GM23248 (cell line): Measurements from ENCODE around the gene SGK1.

Experiments used
- EZH2 ChIP-seq: fragments of 200-600 bp; sonication (generic); IDR thresholded peaks from 2 replicates; pipeline ENCODE4 v1.6.1; 2018; ENCODE audit warnings: antibody characterized with exemption, mild to moderate bottlenecking; ENCODE audit not compliant: insufficient read depth, poor library complexity, severe bottlenecking
- EZH2phosphoT487 ChIP-seq: fragments of 200-600 bp; sonication (generic); IDR thresholded peaks from 2 replicates; pipeline ENCODE4 v1.6.1; 2018; ENCODE audit warnings: antibody characterized with exemption, moderate library complexity, mild to moderate bottlenecking, low read depth; ENCODE audit not compliant: insufficient read depth

- no peak for TF ChIP-seq EZH2
- no peak for TF ChIP-seq EZH2phosphoT487
Measured at GRCh38 chr6:134172706-134173365, 145.1 kb downstream of the SGK1 start.
